Urothelium cell line (cell line): ENCODE results near the gene PFKFB3.
"Not testable (repeated sequence)": the region's sequence is repeated elsewhere in the genome, so short reads cannot be mapped to it uniquely, and the experiment has no call there.

ENCODE experiments used
- DNase-seq: peaks from one replicate; pipeline ENCODE4 v3.0.0; 2011; ENCODE audit warnings: low spot score, mixed read lengths
- FAIRE-seq: peaks from 2 replicates; lab custom pipeline; 2011; peaks lifted over from hg19 to GRCh38; lab: Jason Lieb, UNC

Gene PFKFB3

GRCh38 chr10:6177880-6178281 is 24.9 kb upstream of the PFKFB3 start:
- FAIRE-seq, result peak; percentile 23

DNA sequence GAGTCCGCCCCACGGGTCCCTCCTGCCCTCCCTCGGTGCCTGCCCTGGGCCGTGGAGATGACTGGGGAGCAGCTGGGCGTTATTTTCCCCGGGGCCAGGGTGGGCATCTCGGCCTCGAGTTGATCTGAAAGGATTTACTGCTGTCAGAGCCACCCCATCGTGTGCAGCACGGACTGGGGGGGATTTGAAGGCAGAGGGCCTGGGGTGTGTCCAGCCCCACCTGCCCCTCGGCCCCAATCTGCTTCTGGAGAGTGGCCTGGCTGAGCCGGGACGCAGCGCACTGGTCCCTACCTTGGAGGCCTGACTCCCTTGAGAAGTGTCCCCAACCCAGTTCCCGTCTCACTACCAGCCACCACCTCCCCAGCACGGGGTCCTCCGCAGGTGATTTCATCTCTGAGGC is 24.2 kb upstream of the PFKFB3 start:
- DNase-seq, result no peak
- no peak for FAIRE-seq

More at GRCh38 chr10:6177880-6178281, 24.9 kb upstream of the PFKFB3 start:
- no peak for DNase-seq

GRCh38 chr10:6179078-6179477 is 23.7 kb upstream of the PFKFB3 start:
- no peak for FAIRE-seq
- DNase-seq, result no peak

DNA sequence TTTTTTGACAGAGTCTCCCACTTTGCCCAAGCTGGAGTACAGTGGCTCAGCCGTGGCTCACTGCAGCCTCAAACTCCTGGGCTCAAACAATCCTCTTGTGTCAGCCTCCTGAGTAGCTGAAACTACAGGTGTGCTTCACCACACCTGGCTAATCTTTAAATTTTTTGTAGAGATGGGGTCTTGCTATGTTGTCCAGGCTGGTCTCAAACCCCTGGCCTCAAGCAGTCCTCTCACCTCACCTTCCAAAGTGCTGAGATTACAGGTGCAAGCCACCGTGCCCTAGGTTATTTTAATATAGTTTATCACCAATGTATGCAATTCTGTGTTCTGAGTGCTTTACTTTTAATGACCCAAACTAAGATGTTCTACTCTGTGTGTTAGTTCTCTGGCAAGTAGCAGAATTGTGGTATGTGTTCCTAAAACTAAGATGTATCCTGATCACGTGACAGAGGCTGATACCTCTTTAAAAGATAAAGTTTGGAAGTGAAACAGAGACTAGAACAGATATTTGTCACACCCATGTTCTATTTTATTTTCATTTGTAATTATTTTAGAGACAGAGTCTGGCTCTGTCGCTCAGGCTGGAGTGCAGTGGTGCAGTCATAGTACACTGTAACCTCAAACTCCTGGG is 22.1 kb upstream of the PFKFB3 start:
- FAIRE-seq, result no peak
- no peak for DNase-seq

DNA sequence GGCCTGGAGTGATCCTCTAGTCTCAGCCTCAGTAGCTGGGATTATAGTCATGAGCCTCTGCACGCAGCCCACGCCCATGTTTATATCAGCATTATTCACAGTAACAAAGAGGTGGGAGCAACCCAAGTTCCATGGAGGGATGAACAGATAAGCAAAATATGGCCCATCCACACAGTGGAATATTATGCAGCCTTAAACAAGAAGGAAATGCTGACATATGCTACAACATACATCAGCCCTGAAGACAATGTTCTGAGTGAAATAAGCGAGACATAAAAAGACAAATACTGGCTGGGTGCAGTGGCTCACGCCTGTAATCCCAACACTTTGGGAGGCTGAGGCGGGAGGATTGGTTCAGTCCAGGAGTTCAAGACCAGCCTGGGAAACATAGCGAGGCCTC is 21.5 kb upstream of the PFKFB3 start:
- FAIRE-seq (no peak), DNase-seq (no peak)

GRCh38 chr10:6182454-6183098 is 20.2 kb upstream of the PFKFB3 start:
- DNase-seq, result no peak
- FAIRE-seq, result no peak

GRCh38 chr10:6185039-6185716 is 17.6 kb upstream of the PFKFB3 start:
- FAIRE-seq (no peak), DNase-seq (no peak)

- FAIRE-seq, result no peak
- no peak for DNase-seq
Measured at GRCh38 chr10:6186894-6187256, 15.9 kb upstream of the PFKFB3 start.

- FAIRE-seq (no peak), DNase-seq (no peak)
Measured at GRCh38 chr10:6187278-6187677, 15.5 kb upstream of the PFKFB3 start.

GRCh38 chr10:6190033-6190432 is 12.7 kb upstream of the PFKFB3 start:
- not testable (repeated sequence) for FAIRE-seq, DNase-seq

- FAIRE-seq, result no peak
Measured at GRCh38 chr10:6191147-6191546, 11.6 kb upstream of the PFKFB3 start.

GRCh38 chr10:6191569-6191968 is 11.2 kb upstream of the PFKFB3 start:
- FAIRE-seq, result no peak

More at GRCh38 chr10:6191147-6191546, 11.6 kb upstream of the PFKFB3 start:
- no peak for DNase-seq

GRCh38 chr10:6193342-6193741 is 9.4 kb upstream of the PFKFB3 start:
- DNase-seq, FAIRE-seq: not testable (repeated sequence)

More at GRCh38 chr10:6191569-6191968, 11.2 kb upstream of the PFKFB3 start:
- DNase-seq, result no peak

DNA sequence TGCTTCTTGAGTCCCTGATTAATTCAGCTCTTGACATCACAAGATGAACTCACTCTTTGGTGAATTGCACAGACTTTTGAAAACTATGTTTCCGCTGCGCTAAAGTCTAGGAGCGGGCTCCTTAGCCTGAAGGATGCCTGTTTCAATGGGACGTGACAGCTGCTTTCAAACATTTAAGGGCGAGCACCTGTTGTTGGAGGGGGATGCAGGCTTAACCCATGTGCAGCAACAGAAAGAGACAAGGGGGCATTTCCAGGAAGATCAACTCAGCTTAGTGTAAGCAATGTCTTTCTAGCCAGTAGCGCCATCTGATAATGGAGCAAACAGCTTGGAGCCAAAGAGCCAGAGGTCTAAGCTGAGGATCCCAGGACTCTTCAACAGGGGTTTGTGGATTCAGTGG is 8.4 kb upstream of the PFKFB3 start:
- no peak for DNase-seq
- FAIRE-seq, result no peak

GRCh38 chr10:6195376-6195775 is 7.4 kb upstream of the PFKFB3 start:
- FAIRE-seq, result no peak

GRCh38 chr10:6195846-6196245 is 6.9 kb upstream of the PFKFB3 start:
- DNase-seq (no peak), FAIRE-seq (no peak)

More at GRCh38 chr10:6195376-6195775, 7.4 kb upstream of the PFKFB3 start:
- no peak for DNase-seq

GRCh38 chr10:6196524-6196923 is 6.2 kb upstream of the PFKFB3 start:
- not testable (repeated sequence) for DNase-seq, FAIRE-seq

GRCh38 chr10:6197321-6197720 is 5.4 kb upstream of the PFKFB3 start:
- FAIRE-seq, result no peak
- no peak for DNase-seq

GRCh38 chr10:6198171-6198570 is 4.6 kb upstream of the PFKFB3 start:
- FAIRE-seq (no peak), DNase-seq (no peak)

GRCh38 chr10:6199131-6199733 is 3.5 kb upstream of the PFKFB3 start:
- DNase-seq, result no peak
- no peak for FAIRE-seq

DNA sequence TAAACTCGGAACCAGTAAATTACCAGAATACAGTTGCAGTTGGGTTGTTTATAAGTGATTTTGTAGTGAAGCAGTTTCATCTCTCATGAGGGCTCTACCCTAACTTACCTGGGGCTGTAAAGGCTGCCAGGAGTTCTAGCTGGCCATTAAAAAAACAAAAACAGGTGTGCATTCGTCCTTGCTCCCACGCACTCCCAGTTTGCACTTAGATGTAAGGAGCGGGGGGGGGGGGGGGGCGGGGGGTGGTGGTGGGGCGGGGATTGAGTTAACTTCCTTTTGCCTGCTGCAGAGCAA is 2.3 kb upstream of the PFKFB3 start:
- DNase-seq, result no peak
- FAIRE-seq, result no peak
